Upper lobe of right lung (tissue), 1 donor: Measurements from ENCODE around the gene ATG16L2. TPM values are rescaled to one million over a fixed set of nuclear protein-coding genes. Genes with fewer than 3 reads are reported as not detected.

ENCODE experiments used
- ATAC-seq: fragments of 200-7000 bp; cut with Tn5 transposase; one replicate; pipeline ENCODE4 v1.9.1; 2020; ENCODE audit warnings: mild to moderate bottlenecking, moderate library complexity
- DNase-seq: peaks from one replicate; pipeline ENCODE4 v3.0.0-alpha.2; 2020
- H3K27ac ChIP-seq: fragments of 200-600 bp; one replicate; pipeline ENCODE4 v1.8.0; 2022
- H3K27me3 ChIP-seq: fragments of 200-600 bp; one replicate; pipeline ENCODE4 v1.8.0; 2022; ENCODE audit warnings: mild to moderate bottlenecking
- H3K36me3 ChIP-seq: fragments of 200-600 bp; one replicate; pipeline ENCODE4 v1.8.0; 2022
- H3K4me1 ChIP-seq: fragments of 200-600 bp; one replicate; pipeline ENCODE4 v1.8.0; 2022
- H3K4me3 ChIP-seq: fragments of 200-600 bp; one replicate; pipeline ENCODE4 v1.8.0; 2022; ENCODE audit warnings: mild to moderate bottlenecking
- H3K9me3 ChIP-seq: fragments of 200-600 bp; one replicate; pipeline ENCODE4 v1.8.0; 2022
- CTCF ChIP-seq: fragments of 200-600 bp; IDR thresholded peaks from one replicate; pipeline ENCODE4 v1.8.0; 2022; ENCODE audit warnings: antibody characterized with exemption
- intact Hi-C: fragments of 100-400 bp; cut with DNase I; formaldehyde crosslinking; loops from one replicate; pipeline ENCODE4 v1.11.0; 2022
- total RNA-seq: library from RNA; stranded (reverse); fragmentation: NEBNext Ultra II Directional; extraction: Animal tissue kit (Norgen Biotek cat#: 25700); gene quantifications from one replicate; pipeline ENCODE4 v1.2.1, GENCODE V29; 2021
- donor health status: DM: no; HTN: yes; CAD: no; lungs with severe emphysema.

The ATG16L2 gene
- total RNA-seq, 1 donor from 2014 or later: 77.5 TPM

DNA sequence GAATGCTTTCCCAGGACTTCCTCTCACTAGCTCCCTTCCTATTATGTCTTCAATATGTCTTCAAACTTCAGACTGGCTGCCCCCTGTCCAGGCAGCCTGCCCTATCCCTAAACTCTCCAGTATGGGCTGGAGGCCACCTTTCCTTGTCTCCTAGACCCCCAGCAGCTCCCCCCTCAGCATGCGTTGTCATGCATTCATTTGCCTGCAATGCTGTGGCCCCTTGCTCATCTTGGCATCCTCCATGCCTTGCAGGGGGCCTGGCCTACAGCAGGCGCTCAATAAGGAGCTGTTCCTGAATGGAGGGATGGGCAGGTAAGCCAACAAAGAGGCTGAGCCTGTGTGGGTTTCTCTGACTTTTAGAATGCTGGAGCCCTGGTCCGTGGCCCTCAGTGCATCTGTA lies 45.6 kb upstream of the ATG16L2 start:
- intact Hi-C loops: no loop called here
- ATAC-seq: no peak

DNA sequence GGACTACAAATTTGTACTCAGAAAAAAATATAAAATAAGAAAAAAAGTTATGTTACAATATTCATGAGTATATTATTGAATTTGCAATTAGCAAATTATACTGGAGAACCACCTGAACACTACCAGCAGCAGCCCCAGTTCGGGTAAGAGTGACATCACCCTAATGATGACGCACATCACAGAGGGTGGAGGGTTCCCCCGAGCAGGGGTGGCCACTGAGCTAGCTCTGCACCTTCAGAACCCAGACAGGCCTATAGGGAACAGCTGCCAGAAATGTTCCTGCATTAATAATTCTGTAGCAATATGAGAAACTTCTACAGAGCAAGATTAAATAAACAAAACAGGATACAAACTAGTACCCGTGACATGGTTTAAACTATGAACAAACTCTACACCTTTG lies 44.5 kb upstream of the ATG16L2 start:
- Histone ChIP-seq H3K27me3 (no peaks in the 10 kb centered on the region), H3K9me3 (no peaks in the 10 kb centered on the region), H3K4me3 (no peak overlapping the region), H3K36me3 (no peaks in the 10 kb centered on the region), H3K27ac (no peak overlapping the region), H3K4me1 (no peaks in the 10 kb centered on the region)
- no peak for TF ChIP-seq CTCF
- ATAC-seq (no peak), DNase-seq (no peak)
- intact Hi-C loops: no loop called here

More for the DNA sequence above, 45.6 kb upstream of the ATG16L2 start:
- no peak for TF ChIP-seq CTCF
- Histone ChIP-seq H3K9me3 (no peaks in the 10 kb centered on the region), H3K4me1 (peaks cover 5% of the 10 kb centered on the region), H3K27me3 (no peaks in the 10 kb centered on the region), H3K36me3 (no peaks in the 10 kb centered on the region), H3K27ac (no peak overlapping the region), H3K4me3 (no peak overlapping the region)
- DNase-seq: no peak

- Histone ChIP-seq H3K27me3 (no peaks in the 10 kb centered on the region), H3K4me1 (no peaks in the 10 kb centered on the region), H3K27ac (no peak overlapping the region), H3K4me3 (no peak overlapping the region), H3K9me3 (no peaks in the 10 kb centered on the region), H3K36me3 (no peaks in the 10 kb centered on the region)
- ATAC-seq (no peak), DNase-seq (no peak)
- intact Hi-C loops: no loop called here
- TF ChIP-seq CTCF: no peak
These were observed 43.4 kb upstream of the ATG16L2 start for GRCh38 chr11:72770799-72771198.

DNA sequence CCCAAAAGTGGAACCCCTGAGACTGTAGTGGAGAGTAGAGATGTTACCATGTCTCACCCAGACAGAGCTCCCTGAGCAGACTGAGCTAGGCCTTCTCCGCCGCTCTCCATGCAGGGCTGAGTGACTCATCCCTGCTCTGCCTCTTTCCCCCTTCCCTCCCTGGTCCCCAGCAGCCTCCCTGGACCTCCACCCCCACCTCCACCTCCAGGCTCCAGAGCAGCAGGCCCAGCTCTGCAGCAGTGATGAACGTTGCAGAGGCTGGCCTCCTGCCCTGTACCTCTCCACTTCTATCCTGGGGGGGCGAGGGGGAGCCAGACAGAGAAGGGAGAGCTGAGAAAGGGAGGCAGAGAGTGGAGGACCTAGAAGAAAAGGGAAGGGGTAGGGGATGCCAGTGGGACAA lies 42.7 kb upstream of the ATG16L2 start:
- H3K36me3 ChIP-seq: no peaks in the 10 kb centered on the region
- H3K27me3 ChIP-seq: no peaks in the 10 kb centered on the region
- DNase-seq (no peak), ATAC-seq (no peak)
- H3K4me1 ChIP-seq: peaks cover under 1% of the 10 kb centered on the region
- intact Hi-C loops: no loop called here
- TF ChIP-seq CTCF: no peak
- H3K9me3 ChIP-seq: no peaks in the 10 kb centered on the region
- H3K4me3 ChIP-seq: no peak overlapping the region
- H3K27ac ChIP-seq: no peak overlapping the region

GRCh38 chr11:72772059-72772458 lies 42.2 kb upstream of the ATG16L2 start:
- ATAC-seq: no peak
- no peak for DNase-seq
- no peak overlapping the region for H3K27ac ChIP-seq

More at GRCh38 chr11:72772059-72772458, 42.2 kb upstream of the ATG16L2 start:
- no peaks in the 10 kb centered on the region for H3K36me3 ChIP-seq
- intact Hi-C loops: no loop called here
- no peak for TF ChIP-seq CTCF
- no peak overlapping the region for H3K4me3 ChIP-seq
- H3K4me1 ChIP-seq: peaks cover 6% of the 10 kb centered on the region
- H3K9me3 ChIP-seq: no peaks in the 10 kb centered on the region
- H3K27me3 ChIP-seq: no peaks in the 10 kb centered on the region
